HG02642 (cell line): ENCODE results near the gene MGAT4C.
A peak's percentile ranks its signal among the peaks of the same experiment; 100 is the strongest.
"Not testable (repeated sequence)": the region's sequence is repeated elsewhere in the genome, so short reads cannot be mapped to it uniquely, and the experiment has no call there.

Experiments used
- ATAC-seq: cut with Tn5 transposase; IDR thresholded peaks from one replicate; pipeline ENCODE4 v1.9.1; 2021; ENCODE audit warnings: mild to moderate bottlenecking; ENCODE audit not compliant: unreplicated experiment, poor library complexity

Gene MGAT4C

DNA sequence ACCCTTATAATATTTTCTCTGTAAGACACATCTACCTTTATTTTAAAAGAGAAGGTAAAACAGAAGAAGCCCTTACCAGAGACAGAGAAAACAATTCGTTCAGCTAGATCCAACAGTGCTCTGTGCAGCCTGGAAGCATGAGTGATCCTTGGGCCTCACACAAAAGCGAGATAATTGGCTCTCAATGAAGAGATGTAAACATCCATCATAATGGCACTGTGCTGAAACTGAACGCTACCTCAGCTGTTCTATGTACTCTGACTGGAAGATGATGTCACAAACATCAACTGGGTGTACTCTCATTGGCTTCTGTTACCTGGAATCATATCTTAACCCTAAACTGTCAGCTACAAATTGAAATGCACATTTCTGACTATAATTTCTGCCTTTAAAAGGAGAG lies at the start of gene MGAT4C:
Gene MGAT4C, minus strand, starts transcription at position 229 of the 400 bp plus-strand sequence.
- ATAC-seq = no peak

DNA sequence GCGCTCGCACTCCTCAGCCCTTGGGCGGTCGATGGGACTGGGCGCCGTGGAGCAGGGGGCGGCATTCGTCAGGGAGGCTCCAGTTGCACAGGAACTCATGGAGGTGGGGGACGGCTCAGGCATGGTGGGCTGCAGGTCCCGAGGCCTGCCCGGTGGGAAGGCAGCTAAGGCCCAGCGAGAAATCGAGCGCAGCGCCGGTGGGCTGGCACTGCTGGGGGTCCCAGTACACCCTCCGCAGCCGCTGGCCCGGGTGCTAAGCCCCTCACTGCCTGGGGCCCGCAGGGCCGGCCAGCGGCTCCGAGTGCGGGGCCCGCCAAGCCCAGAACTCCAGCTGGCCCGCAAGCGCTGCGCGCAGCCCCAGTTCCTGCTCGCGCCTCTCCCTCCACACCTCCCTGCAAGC lies 40.2 kb upstream of the MGAT4C start:
- ATAC-seq = not testable (repeated sequence)

DNA sequence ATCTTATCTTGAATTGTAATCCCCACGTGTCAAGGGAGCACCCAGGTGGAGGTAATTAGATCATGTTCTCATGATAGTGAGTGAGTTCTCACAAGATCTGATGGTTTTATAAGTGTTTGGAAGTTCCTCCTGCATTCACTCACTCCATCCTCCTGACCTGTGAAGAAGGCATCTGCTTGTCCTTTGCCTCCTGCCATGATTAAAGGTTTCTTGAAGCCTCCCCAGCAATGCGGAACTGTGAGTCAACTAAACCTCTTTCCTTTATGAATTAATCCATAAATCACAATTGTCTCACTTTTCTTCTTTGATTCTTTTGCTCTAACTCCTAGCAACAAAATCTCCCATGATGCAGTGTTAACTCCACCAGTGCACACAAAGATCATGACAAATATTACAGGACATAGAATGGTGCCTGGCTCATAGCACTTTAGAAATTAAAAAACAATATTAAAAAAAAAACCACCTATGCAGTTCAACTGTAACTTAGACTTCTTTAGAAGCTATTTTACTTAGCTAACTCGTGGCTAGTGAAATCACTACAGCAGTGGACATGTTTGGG lies 37.6 kb upstream of the MGAT4C start:
- no peak for ATAC-seq

DNA sequence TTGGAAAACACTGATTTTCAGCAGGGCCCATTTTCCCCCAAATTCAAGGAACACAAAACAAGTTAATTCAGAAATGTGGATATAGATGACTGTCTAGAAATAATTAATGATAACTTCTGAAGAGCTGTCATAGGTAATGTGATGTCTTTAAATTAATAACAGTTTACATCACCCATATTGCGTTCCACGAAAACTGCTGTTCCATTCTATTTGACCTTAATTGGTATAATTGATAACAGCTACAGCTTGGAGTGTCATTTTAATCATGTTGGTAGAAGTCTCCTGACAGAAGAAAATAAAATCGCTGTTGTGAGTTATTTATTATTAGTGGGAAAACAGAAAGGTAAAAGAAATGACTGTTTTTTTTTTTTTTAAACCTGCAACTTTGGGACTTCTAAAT lies 36.3 kb upstream of the MGAT4C start:
- no peak for ATAC-seq

DNA sequence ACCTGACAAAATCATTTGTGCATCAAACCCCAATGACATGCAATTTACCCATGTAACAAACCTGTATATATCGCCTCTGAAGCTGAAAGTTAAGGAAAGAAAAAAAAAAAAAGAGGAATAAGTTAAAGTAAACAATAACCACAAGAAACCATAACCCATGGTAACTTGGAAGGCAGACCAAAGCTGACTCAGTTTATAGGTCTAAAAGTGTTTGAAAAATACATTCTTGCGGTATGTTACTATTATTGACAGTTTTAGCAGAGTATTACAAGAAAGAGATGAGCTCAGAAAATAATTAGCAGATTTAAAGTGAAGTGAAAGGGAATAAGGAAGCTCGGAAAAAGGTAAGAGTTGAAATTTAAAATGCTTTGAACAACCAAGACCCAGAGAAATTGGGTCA lies 34.4 kb upstream of the MGAT4C start:
- no peak for ATAC-seq

DNA sequence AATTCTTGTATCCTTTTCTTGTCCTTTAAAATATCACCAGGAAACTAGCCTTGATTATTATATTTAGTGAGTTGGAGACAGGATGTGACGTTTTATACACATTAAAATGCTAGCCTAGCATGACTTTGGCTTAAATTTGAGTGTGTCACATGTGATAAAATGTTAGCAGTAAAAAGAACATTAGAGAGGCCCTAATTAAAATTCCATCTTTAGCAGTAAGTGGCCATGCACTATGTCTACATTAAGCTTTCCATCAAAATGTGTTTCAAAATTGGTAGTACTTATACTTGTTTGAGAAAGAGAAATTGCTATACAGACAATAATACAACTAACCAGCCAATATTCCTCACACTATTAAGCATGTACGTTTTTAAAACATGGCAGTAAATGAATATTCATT lies 29.9 kb upstream of the MGAT4C start:
- ATAC-seq = no peak

DNA sequence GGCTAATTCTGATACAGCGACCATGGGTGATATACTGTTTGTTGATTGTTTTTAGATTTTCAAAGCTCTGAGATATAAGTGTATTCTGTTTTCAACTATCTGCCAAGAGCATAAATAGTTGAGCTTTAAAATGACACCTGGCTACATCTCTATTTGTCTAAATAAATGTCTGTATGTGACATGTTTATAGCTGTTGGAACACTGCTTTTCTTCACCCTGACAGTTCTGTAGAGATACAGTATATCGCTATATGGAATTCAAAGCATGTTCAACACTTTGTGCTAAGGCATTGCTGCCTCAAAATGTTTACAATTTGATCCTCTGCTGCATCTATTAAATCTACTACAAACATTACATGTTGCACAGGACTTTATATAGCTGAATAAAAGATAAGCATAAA lies 27.4 kb upstream of the MGAT4C start:
- ATAC-seq = no peak

DNA sequence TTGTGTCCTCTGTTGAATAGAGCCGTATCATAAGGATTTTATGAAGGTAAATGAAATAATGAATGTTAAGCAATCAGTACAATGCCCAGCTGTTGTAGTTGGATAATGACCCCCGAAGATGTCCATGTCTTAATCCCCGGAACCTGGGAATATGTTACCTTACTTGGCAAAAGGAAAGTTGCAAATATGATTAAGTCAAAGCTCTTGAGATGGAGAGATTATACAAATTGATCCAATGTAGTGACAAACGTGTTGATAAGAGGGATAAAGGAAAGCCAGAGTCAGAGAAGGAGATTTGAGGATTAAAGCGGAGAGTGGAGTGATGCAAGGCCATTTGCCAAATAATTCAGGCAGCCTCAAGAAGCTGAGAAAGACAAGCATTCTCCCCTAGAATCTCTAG lies 19.2 kb upstream of the MGAT4C start:
- no peak for ATAC-seq

DNA sequence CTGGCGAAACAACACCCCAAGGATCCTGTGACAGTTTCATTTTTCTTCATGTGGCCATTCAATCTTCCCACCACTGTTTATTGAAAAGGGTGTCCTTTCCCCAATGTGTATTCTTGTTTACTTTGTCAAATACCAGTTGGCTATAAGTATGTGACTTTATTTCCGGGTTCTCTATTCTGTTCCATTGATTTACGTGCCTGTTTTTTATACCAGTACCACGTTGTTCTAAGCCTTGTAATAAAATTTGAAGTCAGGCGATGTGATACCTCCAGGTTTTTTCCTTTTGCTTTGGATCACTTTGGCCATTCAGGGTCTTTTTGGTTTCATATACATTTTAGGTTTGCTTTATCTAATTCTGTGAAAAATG lies 9.1 kb upstream of the MGAT4C start:
- ATAC-seq = no peak

DNA sequence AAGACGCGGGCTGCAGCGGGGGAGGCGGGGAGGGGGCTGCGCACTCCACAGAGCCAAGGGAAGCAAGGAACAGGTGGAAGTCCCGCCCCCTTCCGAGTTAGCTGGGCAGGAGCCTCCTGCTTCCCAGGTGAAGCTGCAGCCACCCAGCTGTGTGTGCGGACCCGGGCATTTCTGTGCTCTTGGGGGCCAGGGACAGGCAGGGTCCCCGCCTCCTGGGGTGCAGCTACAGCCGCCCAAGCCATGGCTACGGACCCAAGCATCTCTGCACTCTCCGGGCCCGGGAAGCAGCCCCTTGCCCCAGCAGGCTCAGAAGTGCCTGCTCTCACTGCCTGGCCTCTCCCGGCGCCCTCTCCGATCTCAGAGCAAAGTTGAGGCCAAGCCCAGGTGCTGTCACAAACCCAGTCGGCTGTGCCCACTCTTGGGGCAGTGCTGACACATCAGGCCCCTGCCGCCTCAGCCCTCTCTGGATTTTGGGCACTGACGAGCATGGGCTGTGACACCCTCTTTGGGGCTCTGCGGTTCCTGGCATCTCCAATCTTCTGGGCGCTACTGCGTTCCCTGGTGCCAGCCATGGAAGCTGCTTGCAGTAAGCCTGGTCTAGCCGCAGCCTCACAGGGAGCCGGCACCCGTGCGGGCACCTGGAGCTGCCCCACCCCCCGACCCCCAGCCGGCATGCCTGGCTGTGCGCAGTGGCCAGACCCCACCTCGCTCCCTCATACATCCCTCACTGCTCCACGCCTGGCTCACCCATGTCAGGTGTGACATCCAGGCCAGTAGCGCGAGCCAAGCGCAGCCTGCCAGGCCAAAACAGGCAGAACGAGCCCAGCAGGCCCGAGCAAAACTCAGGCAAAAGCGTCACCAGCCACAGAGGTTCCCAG lies 8.5 kb upstream of the MGAT4C start:
- no peak for ATAC-seq

DNA sequence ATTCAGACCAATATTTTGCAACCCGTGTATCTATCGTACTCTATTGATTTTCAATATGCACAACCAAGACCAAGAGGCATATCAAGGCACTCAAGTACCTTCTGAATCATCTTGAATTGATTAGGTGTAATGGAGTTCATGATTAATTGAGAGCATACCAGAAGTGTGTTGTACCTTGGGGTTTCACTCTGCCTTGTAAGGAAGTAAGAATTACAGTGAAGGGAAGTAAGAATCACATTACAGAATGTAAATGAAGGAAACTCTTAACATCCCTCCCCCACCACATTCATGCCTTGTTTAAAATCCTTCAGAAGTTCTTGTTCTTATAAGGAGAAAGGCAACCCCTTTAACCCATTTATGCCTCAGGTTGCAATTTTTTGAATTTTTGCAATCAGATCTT lies 5.4 kb upstream of the MGAT4C start:
- no peak for ATAC-seq

DNA sequence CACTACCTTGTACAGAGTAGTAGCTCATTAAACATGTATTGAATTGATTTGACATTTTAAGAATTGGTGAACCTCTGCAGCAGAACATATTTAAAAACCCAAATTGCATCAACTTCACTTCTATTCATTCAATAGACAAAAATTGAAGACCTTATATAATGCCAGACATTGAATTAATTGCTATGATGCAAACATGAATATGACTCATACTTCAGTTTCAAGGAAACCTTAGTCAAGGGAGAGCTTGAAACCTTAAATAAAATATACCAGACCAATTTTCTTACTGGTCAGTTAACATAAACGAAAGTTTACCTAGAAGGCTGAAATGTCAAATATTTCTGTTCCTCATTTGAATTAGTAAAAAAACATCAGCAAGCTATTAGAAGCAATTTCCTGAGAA lies 5.0 kb upstream of the MGAT4C start:
- no peak for ATAC-seq

DNA sequence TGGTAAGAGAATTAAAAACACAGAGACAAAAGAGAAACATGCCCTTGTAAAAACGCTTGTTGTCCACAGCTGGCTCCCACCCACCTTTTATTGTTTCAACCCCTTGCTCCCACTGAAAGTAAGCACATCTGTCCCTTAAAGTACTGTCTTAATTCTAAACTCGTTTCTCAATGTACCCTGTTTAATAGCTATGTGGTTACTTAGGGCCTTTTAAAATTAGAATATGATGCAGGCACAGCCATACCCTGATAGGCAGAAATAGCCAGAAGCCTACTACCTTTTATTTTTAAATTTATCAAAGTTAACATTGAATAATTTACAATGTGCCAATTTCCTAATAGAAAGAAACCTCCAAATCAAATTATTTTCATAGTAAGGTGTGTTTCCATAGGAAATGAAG lies 4.0 kb upstream of the MGAT4C start:
- no peak for ATAC-seq

DNA sequence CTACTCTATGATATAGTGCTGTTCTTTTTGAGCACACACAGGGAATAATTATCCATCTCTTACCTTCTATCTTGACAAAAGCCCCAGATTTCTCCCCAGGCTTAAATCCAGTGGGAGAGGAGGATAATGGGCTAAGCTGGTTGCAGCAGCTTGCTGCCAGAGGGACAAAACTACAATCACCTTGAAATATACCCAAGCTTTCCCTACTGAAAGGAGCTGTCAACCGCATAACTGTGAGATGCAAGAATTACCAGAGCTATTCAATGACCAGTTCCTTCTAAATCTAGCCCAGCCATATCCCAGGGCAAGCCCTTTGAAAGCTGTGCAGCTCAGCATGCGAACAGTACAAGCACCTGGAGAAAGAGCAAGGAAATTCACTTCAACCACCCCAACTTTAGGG lies 943 bp upstream of the MGAT4C start:
- no peak for ATAC-seq

DNA sequence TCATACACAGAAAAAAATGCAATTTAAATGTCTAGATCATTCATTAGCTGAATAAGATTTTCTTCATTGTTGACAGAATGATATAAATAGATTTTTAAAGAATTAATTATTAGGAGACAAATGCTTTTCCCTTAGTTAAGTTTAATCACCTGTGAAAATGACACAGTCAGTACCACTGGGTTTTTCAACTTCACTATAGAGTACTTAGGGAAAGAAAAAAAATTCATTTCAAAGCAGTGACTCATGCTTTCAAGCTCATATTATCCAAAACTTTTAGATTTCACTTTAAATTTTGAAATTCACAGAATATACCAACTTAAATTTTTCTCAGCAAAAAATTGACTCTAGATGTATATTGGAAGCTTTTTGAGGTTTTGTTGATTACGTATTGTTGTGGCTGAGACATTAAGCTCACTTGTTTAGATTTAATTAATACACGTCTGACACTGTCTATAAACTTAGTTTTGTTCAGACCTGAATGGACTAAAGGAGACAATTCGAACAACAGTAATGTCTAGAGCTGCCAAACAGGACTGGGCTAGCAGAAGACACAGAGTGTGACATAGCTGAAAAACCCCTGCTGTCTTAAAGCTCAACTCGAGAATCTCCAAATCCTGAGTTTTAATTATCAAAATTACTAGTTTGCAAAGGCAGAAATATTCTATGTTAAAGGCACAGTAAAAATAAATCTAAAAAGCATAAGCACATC lies 1.6 kb downstream of the MGAT4C start:
- ATAC-seq = no peak

DNA sequence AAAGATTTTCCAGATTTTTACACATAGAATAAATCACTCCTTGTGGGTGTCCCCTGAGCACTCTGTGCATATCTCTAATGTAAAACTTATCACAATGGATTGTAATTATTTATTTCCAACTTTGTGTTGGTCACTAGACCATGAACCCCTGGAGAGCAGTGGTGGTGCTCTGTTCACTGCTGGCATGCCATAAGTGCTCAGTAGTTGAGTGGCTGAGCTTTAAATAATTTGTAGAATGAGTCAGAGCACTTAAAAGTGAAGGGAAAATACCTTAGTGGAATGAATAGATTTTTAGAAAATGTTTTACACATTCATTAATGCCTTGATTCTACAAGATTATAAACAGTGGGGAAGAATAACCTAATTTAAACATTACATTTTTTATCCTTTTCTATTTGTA lies 6.3 kb downstream of the MGAT4C start:
- peak; percentile 63 for ATAC-seq

DNA sequence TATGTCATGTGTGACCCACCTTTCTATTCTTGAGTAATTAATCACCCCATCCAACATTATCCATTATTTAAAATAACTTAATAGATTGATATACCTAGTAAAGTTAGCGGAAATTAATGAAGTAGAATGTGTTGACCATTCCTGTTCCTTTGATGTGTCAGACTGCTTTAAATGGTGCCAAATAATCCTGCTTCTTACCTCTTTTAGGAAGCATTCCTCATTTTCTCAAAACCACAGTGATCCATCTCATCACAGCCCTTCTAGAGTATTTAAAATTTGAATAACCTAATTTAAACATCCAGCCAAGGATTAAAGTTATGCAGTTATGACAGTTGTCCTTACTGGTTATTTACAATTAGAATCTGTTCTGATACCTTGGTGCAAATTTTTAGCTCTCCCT lies 6.9 kb downstream of the MGAT4C start:
- no peak for ATAC-seq

DNA sequence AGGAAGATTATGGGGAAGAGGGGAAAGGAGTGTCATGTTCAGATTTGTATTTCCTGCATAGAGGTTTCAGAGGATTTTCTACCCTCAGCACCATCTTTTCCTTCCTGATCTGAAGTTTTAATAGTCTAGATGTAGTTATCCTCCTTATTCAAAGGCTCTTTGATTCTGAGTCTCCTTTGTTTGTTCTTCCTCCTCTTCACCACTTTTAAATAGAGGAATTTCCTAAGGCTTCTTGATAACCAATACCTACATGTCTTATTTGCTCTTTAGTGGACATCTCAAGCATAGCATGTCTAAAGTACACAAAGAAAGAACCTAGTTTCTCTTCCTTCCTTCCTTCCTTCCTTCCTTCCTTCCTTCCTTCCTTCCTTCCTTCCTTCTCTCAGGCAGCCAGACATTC lies 8.3 kb downstream of the MGAT4C start:
- no peak for ATAC-seq

DNA sequence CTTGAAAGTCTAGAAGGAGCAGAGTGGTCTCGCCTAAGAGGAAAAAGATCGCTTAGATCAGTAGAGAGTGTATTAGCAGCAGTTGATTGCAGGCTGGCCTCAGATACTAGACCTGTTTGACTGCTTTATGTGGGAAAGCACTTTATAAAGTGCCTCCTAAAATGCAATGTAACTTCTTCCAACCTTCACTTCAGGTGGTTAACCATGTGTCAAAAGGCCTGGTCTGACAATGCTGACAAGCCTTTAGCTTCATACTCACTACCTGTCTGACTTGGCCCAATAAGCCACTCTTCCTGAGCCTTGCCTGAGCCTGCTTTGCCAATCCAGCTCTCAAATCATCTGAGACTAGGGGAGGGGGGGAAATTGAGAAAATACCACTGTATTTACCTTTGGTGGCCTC lies 14.6 kb downstream of the MGAT4C start:
- ATAC-seq = no peak

DNA sequence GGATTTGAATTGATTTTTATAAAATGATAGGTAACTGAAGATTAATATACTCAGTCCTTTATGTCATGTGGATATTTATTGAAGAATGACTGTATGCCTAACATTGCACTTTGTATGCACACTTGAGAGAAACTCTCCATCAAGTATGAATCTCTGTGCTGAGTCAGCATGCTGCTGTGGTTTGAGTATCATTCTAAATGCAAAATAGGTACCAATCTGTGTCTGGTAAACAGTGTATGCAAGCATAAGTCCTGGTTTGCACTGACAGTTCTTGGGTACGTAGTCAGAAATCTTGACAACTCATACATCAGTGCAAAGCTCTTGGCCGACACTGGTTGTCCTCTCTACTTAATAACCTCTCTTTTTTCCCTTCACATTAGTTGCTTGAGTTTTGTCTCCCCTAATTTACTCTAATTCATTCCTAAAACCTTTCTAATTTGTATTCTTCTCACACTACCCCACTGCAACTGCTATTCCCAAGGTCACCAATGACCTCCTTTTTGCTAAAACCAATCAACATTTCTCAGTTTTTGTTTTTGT lies 21.8 kb downstream of the MGAT4C start:
- no peak for ATAC-seq

DNA sequence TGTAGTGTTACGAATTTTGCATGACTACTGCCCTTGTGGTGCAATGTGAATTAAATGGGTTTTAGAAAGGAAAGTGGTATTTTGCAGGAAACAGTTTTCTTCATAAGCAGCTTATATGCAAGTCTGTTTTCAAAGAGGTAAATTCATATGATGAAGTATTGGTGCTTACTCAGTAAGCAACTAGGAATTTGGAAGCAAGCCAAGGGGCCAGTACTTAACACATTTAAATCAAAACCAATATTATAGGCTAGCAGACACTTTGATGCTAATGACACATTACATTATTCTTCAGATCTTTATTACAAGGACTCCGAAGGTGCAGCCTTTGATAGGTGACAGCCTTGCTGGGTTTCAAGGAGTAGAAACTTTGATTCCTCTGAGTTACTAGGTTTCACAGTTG lies 23.1 kb downstream of the MGAT4C start:
- ATAC-seq = no peak
